HG03432 (cell line): ENCODE results near the gene KHSRP.
"Not testable (repeated sequence)": the region's sequence is repeated elsewhere in the genome, so short reads cannot be mapped to it uniquely, and the experiment has no call there.

Source experiments
- ATAC-seq: cut with Tn5 transposase; IDR thresholded peaks from one replicate; pipeline ENCODE4 v1.9.1; 2021; ENCODE audit warnings: mild to moderate bottlenecking, moderate library complexity; ENCODE audit not compliant: unreplicated experiment

The KHSRP gene

GRCh38 chr19:6418562-6418932 lies 6.1 kb downstream of the KHSRP start:
- ATAC-seq = no peak

DNA sequence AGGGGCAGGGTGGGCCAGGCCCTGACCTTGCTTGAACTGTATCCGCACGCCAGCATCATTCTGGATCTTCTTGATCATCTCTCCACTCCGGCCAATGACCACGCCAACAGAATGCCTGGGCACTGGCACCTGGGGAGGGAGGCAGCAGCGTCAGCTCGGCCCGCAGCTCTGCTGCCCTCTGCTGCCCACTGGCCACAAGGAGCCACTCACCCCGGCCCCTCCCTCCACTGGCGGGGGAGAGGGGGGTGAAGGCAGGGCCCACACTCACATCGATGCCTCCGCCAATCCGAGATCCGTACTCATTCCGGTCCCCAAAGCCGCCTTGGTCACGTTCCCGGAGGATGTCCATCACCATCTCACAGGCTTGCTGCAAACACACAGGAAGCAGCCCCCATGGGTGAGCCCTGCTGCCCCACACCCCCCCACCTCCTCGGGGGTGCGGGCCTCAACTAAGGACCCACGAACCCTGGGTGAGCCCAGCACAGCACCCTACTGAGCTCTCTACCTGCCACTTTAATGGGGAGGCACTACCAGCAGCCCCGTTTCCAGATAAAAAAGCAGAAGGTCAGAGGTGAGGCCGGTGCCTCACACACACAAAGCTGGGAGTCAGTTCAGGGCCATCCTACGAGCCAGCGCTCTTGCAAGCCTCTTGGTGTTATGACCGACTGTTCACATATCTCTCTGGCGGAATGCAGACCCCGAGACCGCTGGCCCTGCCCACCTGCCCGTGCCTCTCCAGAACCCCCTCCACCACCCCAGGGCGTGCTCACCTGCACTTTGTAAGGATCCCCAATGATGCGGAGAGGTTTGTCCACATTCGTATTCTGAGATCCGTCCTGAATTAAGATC lies 6.7 kb downstream of the KHSRP start:
- ATAC-seq = no peak

- no peak for ATAC-seq
These were observed 7.8 kb downstream of the KHSRP start for GRCh38 chr19:6416658-6417405.

- ATAC-seq = no peak
These were observed 8.9 kb downstream of the KHSRP start for GRCh38 chr19:6415591-6416190.

DNA sequence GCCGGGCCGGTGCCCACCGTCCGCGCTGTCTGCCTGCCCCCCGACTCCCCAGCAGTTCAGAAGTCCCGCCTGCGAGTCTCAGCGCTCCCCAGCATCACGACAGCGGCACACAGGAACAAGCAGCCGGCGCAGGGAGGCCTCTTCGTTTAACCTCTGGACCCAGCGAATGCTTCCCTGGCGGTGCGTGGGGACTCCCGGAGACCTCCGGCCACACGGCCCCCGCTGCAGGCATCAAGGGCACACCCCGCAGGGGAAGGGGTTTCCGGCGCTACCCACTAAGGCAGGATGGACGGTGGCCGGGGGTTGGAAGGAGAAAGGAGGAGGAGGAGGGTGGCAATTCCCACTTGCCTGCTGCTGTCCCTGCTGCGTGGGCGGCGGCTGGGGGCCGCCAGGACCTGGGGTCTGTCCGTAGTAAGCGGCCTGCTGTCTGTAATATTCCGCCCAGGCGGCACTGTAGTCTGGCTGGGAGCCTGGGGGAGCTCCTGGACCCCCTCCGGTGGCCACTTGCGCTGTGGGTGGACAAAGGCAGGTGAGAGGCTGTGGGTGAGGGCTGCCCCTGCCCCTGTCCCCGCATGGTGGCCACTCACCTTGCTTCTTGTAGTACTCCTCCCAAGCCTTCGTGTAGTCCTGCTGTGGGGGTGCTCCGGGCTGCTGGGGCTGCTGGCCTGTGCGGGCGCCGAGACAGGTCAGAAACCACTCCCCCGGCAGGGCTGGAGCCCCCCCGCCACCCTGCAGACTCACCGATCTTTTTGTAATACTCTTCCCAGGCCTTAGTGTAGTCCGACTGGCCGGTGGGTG lies 9.6 kb downstream of the KHSRP start:
- no peak for ATAC-seq

GRCh38 chr19:6413721-6414643 lies 10.6 kb downstream of the KHSRP start:
- no peak for ATAC-seq

DNA sequence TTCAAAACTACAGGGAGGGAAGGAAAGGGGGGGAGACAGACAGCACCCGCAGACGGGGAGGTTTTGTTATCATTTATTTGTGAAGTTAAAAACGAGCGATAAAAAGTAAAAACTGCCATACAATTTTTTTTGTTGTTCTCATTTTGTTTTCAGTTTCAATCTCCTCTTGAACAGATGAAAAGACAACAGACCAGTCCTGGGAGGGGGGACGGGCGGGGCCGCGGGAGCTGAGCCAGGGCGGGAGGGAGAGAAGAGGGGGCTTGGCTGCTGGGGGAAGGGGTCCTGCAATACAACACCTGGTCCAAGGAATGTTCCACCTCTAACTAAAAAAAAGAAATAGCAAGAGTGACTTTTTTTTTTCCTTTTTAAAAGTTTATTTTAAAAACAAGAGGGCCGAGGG lies 11.3 kb downstream of the KHSRP start:
- ATAC-seq = no peak

GRCh38 chr19:6412447-6413091 lies 12.0 kb downstream of the KHSRP start:
- ATAC-seq = no peak

GRCh38 chr19:6412061-6412446 lies 12.6 kb downstream of the KHSRP start:
- no peak for ATAC-seq

GRCh38 chr19:6409346-6409745 lies 15.3 kb downstream of the KHSRP start:
- no peak for ATAC-seq

DNA sequence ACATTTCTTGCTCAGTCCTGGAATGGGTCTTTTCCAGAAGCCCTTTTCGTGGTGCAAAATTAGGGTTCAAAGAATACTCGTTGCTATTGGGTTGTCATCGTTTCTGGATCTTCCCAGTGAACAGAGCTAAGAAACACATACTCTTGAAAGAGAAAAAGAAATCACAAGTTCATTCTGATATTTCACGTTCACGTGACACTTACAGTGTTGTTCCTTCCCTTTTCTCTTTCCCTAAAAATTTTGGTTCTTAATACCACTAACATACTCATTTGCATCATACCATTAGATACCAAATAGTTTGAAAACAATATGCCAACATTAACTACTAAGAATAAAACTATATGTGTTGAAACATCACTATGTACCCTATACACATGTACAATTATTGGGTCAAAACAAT lies 18.2 kb downstream of the KHSRP start:
- ATAC-seq = no peak

DNA sequence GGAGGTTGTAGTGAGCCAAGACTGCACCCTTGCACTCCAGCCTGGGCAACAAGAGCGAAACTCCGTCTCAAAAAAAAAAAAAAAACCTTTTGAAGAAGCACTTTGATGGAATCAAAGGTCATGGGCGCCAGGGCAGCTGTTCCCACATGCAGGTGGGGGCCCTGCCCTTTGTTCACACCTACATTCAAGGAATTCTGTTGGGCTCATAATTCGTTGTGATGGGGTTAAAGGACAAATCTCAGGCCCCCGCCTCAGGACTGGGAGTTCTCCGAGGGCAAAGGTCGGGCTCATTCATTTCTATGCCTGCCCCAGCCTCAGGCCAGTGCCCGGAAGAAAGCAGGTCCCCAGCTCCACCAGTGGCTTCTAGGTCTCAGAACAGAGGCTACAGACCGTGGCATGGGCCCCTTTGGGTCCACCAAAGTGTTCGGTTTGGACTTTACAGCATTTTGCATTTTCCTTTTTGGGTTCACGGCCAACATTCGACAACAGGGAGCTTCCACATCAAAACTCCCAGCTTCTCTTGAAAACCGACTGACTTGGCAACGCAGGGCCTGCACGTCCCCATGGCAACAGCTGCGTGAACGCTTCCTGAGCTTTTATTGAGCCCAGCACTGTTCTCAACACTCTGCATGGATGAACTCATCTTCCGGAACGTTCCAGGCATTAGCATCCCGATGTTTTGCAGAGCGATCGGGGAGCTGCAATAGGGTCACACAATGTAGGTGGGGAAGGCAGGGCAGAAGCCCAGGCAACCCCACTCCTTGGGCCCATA lies 21.6 kb downstream of the KHSRP start:
- no peak for ATAC-seq

DNA sequence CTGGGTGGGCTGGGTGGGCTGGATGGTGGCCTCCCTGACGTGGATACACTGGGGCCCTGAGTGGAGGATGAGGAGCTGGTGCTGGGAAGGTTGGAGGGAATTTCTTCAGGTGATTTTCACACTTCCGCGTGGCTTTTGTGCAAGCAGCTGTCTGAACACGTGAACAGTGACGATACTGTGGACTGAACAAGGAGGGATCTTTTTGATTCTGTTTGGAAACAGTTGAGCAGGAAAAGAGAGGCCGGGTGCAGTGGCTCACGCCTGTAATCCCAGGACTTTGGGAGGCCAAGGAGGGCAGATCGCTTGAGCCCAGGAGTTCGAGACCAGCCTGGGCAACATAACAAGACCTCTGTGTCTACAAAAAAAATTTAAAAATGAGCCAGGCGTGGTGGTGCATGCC lies 22.6 kb downstream of the KHSRP start:
- no peak for ATAC-seq

GRCh38 chr19:6400062-6400944 lies 24.3 kb downstream of the KHSRP start:
- ATAC-seq = not testable (repeated sequence)

DNA sequence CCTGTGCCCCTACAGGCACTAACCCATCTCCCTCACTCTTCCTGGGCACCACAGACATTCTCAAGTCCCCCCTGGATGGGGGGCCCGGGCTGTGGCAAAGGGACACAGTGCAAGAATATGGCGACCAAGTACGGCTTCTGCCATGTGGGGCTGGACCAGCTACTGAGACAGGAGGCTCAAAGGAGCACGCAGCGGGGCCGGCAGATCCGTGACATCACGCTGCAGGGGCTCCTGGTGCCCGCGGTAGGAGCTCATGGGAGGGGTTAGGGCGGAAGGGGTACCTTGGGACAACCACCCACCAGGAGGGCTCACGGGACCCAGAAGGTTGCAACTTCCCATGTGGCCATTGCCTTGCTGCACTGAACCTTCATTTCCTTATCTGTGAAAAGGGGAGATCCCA lies 28.3 kb downstream of the KHSRP start:
- ATAC-seq = no peak

- no peak for ATAC-seq
These were observed 29.8 kb downstream of the KHSRP start for GRCh38 chr19:6394831-6395230.

- ATAC-seq = no peak
These were observed 30.6 kb downstream of the KHSRP start for GRCh38 chr19:6393983-6394412.
